Transverse colon (tissue), 4 donors: ENCODE results near the gene COX7B2.

Experiments
- POLR2A ChIP-seq: fragments of 450-650 bp; IDR thresholded peaks from one replicate; pipeline ENCODE4 v1.6.1; 2016; ENCODE audit warnings: antibody characterized with exemption, mild to moderate bottlenecking, moderate library complexity
- POLR2AphosphoS5 ChIP-seq, 3 donors: sonication (generic); formaldehyde crosslinking; IDR thresholded peaks; one replicate each; pipeline ENCODE4 v1.6.1; 2016; ENCODE audit warnings: antibody characterized with exemption in 3 of 3
- TF ChIP-seq, protein P1 (sequence below), 5 experiments: fragments of 200-600 bp in 3 of 5; fragments of 450-650 bp in 2 of 5; sonication (generic) in 3 of 5; IDR thresholded peaks; 1 replicate in 2 of 5; 2 replicates in 3 of 5; pipeline ENCODE4 v1.5.1; 2016 to 2017; ENCODE audit warnings: antibody characterized with exemption in 5 of 5, inconsistent platforms in 3 of 5, mild to moderate bottlenecking in 2 of 5, moderate library complexity in 1 of 5

DNA sequence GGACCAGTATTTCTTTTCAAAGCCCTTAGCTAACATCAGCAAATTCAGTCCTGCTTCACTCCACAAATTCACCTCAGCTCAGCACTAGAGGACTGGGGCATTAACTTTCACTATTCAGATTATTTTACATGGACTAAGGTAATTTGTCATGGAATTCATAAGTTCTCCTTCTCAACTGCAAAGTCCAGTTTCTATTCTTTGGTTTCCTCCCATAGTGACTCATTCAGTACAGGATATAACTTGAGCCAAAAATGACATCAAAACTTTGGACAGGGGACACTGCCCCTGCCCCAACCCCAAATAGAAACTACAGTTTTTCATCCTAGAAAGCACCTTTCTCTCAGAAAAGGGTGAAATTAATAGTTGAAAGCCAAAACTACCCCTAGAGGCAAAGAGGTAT is 52.7 kb downstream of the COX7B2 start:
- TF ChIP-seq POLR2AphosphoS5 (IDR thresholded peaks at IDR 0.05) (no peak), POLR2A (no peak)
- TF ChIP-seq, protein P1, sequence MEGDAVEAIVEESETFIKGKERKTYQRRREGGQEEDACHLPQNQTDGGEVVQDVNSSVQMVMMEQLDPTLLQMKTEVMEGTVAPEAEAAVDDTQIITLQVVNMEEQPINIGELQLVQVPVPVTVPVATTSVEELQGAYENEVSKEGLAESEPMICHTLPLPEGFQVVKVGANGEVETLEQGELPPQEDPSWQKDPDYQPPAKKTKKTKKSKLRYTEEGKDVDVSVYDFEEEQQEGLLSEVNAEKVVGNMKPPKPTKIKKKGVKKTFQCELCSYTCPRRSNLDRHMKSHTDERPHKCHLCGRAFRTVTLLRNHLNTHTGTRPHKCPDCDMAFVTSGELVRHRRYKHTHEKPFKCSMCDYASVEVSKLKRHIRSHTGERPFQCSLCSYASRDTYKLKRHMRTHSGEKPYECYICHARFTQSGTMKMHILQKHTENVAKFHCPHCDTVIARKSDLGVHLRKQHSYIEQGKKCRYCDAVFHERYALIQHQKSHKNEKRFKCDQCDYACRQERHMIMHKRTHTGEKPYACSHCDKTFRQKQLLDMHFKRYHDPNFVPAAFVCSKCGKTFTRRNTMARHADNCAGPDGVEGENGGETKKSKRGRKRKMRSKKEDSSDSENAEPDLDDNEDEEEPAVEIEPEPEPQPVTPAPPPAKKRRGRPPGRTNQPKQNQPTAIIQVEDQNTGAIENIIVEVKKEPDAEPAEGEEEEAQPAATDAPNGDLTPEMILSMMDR (IDR thresholded peaks at IDR 0.05): no peak
